ENCODE data around the gene ZACN.

GRCh38 chr17:76088868-76089576 lies 10.0 kb downstream of the ZACN start:
- TF ChIP-seq, protein P1, sequence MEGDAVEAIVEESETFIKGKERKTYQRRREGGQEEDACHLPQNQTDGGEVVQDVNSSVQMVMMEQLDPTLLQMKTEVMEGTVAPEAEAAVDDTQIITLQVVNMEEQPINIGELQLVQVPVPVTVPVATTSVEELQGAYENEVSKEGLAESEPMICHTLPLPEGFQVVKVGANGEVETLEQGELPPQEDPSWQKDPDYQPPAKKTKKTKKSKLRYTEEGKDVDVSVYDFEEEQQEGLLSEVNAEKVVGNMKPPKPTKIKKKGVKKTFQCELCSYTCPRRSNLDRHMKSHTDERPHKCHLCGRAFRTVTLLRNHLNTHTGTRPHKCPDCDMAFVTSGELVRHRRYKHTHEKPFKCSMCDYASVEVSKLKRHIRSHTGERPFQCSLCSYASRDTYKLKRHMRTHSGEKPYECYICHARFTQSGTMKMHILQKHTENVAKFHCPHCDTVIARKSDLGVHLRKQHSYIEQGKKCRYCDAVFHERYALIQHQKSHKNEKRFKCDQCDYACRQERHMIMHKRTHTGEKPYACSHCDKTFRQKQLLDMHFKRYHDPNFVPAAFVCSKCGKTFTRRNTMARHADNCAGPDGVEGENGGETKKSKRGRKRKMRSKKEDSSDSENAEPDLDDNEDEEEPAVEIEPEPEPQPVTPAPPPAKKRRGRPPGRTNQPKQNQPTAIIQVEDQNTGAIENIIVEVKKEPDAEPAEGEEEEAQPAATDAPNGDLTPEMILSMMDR (IDR thresholded peaks at IDR 0.05): no peak
- no peak for TF ChIP-seq POLR2A (IDR thresholded peaks at IDR 0.05)
